Loucy (cell line): Measurements from ENCODE around the gene CNMD.

Experiments used
- H2AFZ ChIP-seq: fragments of 200-600 bp; sonication (generic); 2 replicates; pipeline ENCODE4 v1.6.0; 2016; ENCODE audit warnings: antibody characterized with exemption, mild to moderate bottlenecking, low read length, moderate library complexity
- H3F3A ChIP-seq: fragments of 200-600 bp; 2 replicates; pipeline ENCODE4 v1.6.0; 2016; ENCODE audit warnings: antibody characterized with exemption, low read depth, mild to moderate bottlenecking
- H3K27me3 ChIP-seq: fragments of 200-600 bp; sonication (generic); 2 replicates; pipeline ENCODE4 v1.6.1; 2014; ENCODE audit warnings: low read length, mild to moderate bottlenecking; ENCODE audit not compliant: insufficient read depth, poor library complexity, severe bottlenecking
- H3K36me3 ChIP-seq: fragments of 200-600 bp; sonication (generic); 2 replicates; pipeline ENCODE4 v1.6.1; 2016; ENCODE audit warnings: low read length; ENCODE audit not compliant: insufficient read depth
- H3K4me1 ChIP-seq: fragments of 200-600 bp; sonication (generic); 2 replicates; pipeline ENCODE4 v1.5.1; 2014; ENCODE audit warnings: low read length, mild to moderate bottlenecking; ENCODE audit not compliant: insufficient read depth, poor library complexity, severe bottlenecking
- H3K4me2 ChIP-seq: fragments of 200-600 bp; sonication (generic); 2 replicates; pipeline ENCODE4 v1.6.0; 2014; ENCODE audit warnings: antibody characterized with exemption, low read length, low read depth, mild to moderate bottlenecking; ENCODE audit not compliant: poor library complexity, severe bottlenecking
- H3K4me3 ChIP-seq: fragments of 200-600 bp; sonication (generic); 2 replicates; pipeline ENCODE4 v1.5.1; 2014; ENCODE audit warnings: low read length, mild to moderate bottlenecking, mixed read lengths; ENCODE audit not compliant: poor library complexity, severe bottlenecking
- H3K79me2 ChIP-seq: fragments of 200-600 bp; sonication (generic); 2 replicates; pipeline ENCODE4 v1.6.1; 2014; ENCODE audit warnings: low read length; ENCODE audit not compliant: insufficient read depth
- H3K9ac ChIP-seq: fragments of 200-600 bp; sonication (generic); 2 replicates; pipeline ENCODE4 v1.6.0; 2014; ENCODE audit warnings: mild to moderate bottlenecking, low read depth, low read length, moderate library complexity; ENCODE audit not compliant: poor library complexity, severe bottlenecking
- H3K9me2 ChIP-seq: fragments of 200-600 bp; sonication (generic); replicated peaks from 2 replicates; pipeline ENCODE4 v1.6.1; 2016; ENCODE audit warnings: low read depth, low read length, mixed read lengths
- H3K9me3 ChIP-seq: fragments of 200-600 bp; sonication (generic); 2 replicates; pipeline ENCODE4 v1.6.1; 2014; ENCODE audit warnings: mild to moderate bottlenecking, antibody characterized with exemption, low read length, low read depth; ENCODE audit not compliant: insufficient read depth
- H4K20me1 ChIP-seq: fragments of 200-600 bp; sonication (generic); 2 replicates; pipeline ENCODE4 v1.6.0; 2014; ENCODE audit warnings: antibody characterized with exemption, low read length, mild to moderate bottlenecking; ENCODE audit not compliant: insufficient read depth, poor library complexity, severe bottlenecking
- EZH2phosphoT487 ChIP-seq: fragments of 200-600 bp; IDR thresholded peaks from 2 replicates; pipeline ENCODE4 v1.6.1; 2018; ENCODE audit warnings: antibody characterized with exemption, mild to moderate bottlenecking, moderate library complexity, borderline replicate concordance
- TF ChIP-seq, protein P1 (sequence below): fragments of 200-600 bp; sonication (generic); conservative IDR thresholded peaks from 2 replicates; pipeline ENCODE4 v1.5.1; 2014; ENCODE audit warnings: mild to moderate bottlenecking, antibody characterized with exemption, low read length

The CNMD gene

DNA sequence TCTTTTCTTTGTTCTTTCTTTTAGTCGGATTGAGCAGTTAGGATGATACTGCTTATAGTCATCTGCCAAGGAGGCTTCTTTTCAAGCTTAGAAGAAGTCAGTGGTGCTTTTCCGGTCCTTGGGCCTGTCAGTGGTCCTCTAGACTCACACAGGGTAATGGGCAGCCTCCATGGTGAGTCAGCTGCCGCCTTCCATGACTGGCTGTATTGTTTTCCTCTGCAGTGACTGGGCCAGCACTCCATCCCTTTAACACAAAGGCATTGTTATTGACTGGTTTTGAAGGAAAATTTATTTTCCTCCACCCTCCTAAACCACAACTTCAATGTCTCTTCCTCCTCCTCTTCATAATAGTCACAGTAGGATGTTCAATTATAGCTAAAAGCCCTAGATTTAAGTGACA is 47.1 kb upstream of the CNMD start:
- H3K9me2 ChIP-seq, result no peaks in the 10 kb centered on the region
- H3K27me3 ChIP-seq, result no peaks in the 10 kb centered on the region
- no peaks in the 10 kb centered on the region for H3K79me2 ChIP-seq
- H4K20me1 ChIP-seq, result no peaks in the 10 kb centered on the region
- H3F3A ChIP-seq, result no peaks in the 10 kb centered on the region
- no peak overlapping the region for H3K9ac ChIP-seq
- H3K36me3 ChIP-seq, result no peaks in the 10 kb centered on the region
- H3K4me1 ChIP-seq, result no peaks in the 10 kb centered on the region
- no peak overlapping the region for H3K4me2 ChIP-seq
- H3K9me3 ChIP-seq, result no peaks in the 10 kb centered on the region
- TF ChIP-seq EZH2phosphoT487, result no peak
- TF ChIP-seq, protein P1, sequence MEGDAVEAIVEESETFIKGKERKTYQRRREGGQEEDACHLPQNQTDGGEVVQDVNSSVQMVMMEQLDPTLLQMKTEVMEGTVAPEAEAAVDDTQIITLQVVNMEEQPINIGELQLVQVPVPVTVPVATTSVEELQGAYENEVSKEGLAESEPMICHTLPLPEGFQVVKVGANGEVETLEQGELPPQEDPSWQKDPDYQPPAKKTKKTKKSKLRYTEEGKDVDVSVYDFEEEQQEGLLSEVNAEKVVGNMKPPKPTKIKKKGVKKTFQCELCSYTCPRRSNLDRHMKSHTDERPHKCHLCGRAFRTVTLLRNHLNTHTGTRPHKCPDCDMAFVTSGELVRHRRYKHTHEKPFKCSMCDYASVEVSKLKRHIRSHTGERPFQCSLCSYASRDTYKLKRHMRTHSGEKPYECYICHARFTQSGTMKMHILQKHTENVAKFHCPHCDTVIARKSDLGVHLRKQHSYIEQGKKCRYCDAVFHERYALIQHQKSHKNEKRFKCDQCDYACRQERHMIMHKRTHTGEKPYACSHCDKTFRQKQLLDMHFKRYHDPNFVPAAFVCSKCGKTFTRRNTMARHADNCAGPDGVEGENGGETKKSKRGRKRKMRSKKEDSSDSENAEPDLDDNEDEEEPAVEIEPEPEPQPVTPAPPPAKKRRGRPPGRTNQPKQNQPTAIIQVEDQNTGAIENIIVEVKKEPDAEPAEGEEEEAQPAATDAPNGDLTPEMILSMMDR, result no peak
- H2AFZ ChIP-seq, result no peak overlapping the region
- no peak overlapping the region for H3K4me3 ChIP-seq

DNA sequence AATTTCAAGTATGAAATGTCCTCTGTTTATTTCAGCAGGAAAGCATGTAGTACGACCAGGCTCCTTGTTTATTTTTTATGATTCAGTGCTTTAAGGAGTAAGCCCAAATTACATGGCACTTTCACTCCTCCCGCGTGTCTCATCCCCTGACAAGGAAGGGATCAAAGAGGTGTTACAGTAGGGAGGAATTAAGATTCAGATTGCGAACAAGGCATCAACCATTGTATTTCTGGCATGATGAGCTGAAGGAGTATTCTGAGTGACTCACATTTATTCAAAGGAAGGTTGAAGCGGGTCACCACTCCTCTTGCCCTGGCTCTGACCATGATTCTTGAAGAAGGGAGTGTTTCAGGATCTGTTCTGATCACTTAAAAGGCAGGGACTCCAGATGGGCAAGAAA is 46.1 kb upstream of the CNMD start:
- no peaks in the 10 kb centered on the region for H3K79me2 ChIP-seq
- H4K20me1 ChIP-seq, result no peaks in the 10 kb centered on the region
- H3K4me1 ChIP-seq, result no peaks in the 10 kb centered on the region
- no peaks in the 10 kb centered on the region for H3K27me3 ChIP-seq
- H3K9ac ChIP-seq, result no peak overlapping the region
- TF ChIP-seq, protein P1, result no peak
- no peak for TF ChIP-seq EZH2phosphoT487
- H3K4me3 ChIP-seq, result no peak overlapping the region
- no peak overlapping the region for H2AFZ ChIP-seq
- no peaks in the 10 kb centered on the region for H3K9me2 ChIP-seq
- no peaks in the 10 kb centered on the region for H3F3A ChIP-seq
- H3K9me3 ChIP-seq, result no peaks in the 10 kb centered on the region
- H3K36me3 ChIP-seq, result no peaks in the 10 kb centered on the region
- no peak overlapping the region for H3K4me2 ChIP-seq

DNA sequence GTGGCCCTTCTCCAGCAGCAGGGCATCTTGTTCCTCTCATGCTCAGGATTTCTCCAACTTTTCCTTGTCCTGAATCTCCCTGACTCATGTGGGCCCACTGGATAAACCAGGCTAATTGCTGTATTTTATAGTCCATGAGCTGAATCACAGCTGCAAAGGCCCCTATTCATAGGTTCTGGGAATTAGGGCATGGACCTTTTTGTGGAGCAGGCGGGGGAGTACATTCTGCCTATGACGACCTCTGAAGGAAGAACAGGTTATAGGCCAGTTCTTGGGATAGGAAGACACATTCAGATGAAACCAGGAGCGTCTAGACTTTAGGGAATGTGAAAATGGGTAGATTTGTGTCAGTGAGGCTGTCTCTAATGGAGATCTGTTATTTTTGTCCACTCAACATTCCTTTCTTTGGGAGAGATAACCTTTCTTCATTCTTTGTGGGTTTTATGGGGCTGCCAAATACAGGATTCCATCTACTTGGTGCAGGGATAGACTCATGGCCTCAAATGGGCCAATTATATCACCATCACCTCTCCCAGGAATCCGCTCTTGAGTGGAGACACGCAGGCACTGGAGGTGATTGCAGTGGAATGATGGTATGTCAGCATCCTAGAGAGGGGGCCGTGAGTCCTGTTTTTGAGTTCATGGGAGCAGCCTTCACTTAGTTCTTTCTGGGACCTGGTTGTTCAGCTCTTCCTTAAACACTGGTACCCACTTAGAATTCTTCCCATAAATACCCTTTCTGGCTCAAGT is 45.1 kb upstream of the CNMD start:
- Histone ChIP-seq H3K79me2 (no peaks in the 10 kb centered on the region), H3K4me3 (no peak overlapping the region), H3K9me2 (no peaks in the 10 kb centered on the region), H3F3A (no peaks in the 10 kb centered on the region), H3K4me1 (no peaks in the 10 kb centered on the region), H3K27me3 (no peaks in the 10 kb centered on the region), H3K36me3 (no peaks in the 10 kb centered on the region), H2AFZ (no peak overlapping the region), H4K20me1 (no peaks in the 10 kb centered on the region), H3K9me3 (no peaks in the 10 kb centered on the region), H3K9ac (no peak overlapping the region), H3K4me2 (no peak overlapping the region)
- TF ChIP-seq, protein P1, result no peak
- no peak for TF ChIP-seq EZH2phosphoT487
